Measurements from ENCODE around the gene TPH2.

Gene TPH2

GRCh38 chr12:71938728-71939385 is at the start of gene TPH2:
TSS of gene TPH2 (plus strand) at chr12:71938845. CDS start at chr12:71938987, 142 bp downstream.
- peak; percentile 68 for DNase-seq

GRCh38 chr12:71890475-71890874 is 48.2 kb upstream of the TPH2 start:
- no peak for DNase-seq

- DNase-seq = no peak
Observed at GRCh38 chr12:71892059-71892458, 46.6 kb upstream of the TPH2 start.

- DNase-seq = no peak
Observed at GRCh38 chr12:71896205-71896882, 42.3 kb upstream of the TPH2 start.

- no peak for DNase-seq
Observed at GRCh38 chr12:71900091-71900490, 38.6 kb upstream of the TPH2 start.

- no peak for DNase-seq
Observed at GRCh38 chr12:71904629-71905028, 34.0 kb upstream of the TPH2 start.

GRCh38 chr12:71935594-71935993 is 3.1 kb upstream of the TPH2 start:
- no peak for DNase-seq

- DNase-seq = no peak
Observed at GRCh38 chr12:71940068-71940467, 1.4 kb downstream of the TPH2 start.

GRCh38 chr12:71941174-71941573 is 2.5 kb downstream of the TPH2 start:
- no peak for DNase-seq

GRCh38 chr12:71942259-71942658 is 3.6 kb downstream of the TPH2 start:
- no peak for DNase-seq

- no peak for DNase-seq
Observed at GRCh38 chr12:71942703-71943102, 4.1 kb downstream of the TPH2 start.

- DNase-seq = no peak
Observed at GRCh38 chr12:71945121-71945520, 6.5 kb downstream of the TPH2 start.

- DNase-seq = no peak
Observed at GRCh38 chr12:71945883-71946282, 7.2 kb downstream of the TPH2 start.

GRCh38 chr12:71947645-71948105 is 9.0 kb downstream of the TPH2 start:
- DNase-seq = no peak

- no peak for DNase-seq
Observed at GRCh38 chr12:71948390-71948789, 9.7 kb downstream of the TPH2 start.

GRCh38 chr12:71949646-71950045 is 11.0 kb downstream of the TPH2 start:
- DNase-seq = no peak

GRCh38 chr12:71950404-71950803 is 11.8 kb downstream of the TPH2 start:
- no peak for DNase-seq

GRCh38 chr12:71950819-71951218 is 12.2 kb downstream of the TPH2 start:
- no peak for DNase-seq

- DNase-seq = no peak
Observed at GRCh38 chr12:71954083-71954778, 15.6 kb downstream of the TPH2 start.

GRCh38 chr12:71954861-71955260 is 16.2 kb downstream of the TPH2 start:
- no peak for DNase-seq

GRCh38 chr12:71955970-71956369 is 17.3 kb downstream of the TPH2 start:
- DNase-seq = no peak

- no peak for DNase-seq
Observed at GRCh38 chr12:71958056-71958455, 19.4 kb downstream of the TPH2 start.

GRCh38 chr12:71958457-71958856 is 19.8 kb downstream of the TPH2 start:
- DNase-seq = no peak

- no peak for DNase-seq
Observed at GRCh38 chr12:71958993-71959578, 20.4 kb downstream of the TPH2 start.
